Measurements from ENCODE around the gene TACC3.

TACC3 gene

GRCh38 chr4:1747603-1747967 is 26.3 kb downstream of the TACC3 start:
- TF ChIP-seq CTCF (IDR thresholded peaks at IDR 0.05; ENCODE audit: low read depth, low read length, missing control alignments): no peak
- no peak for DNase-seq (ENCODE audit: extremely low read depth, low read depth)
- no peak overlapping the region for H3K4me3 ChIP-seq (replicated peaks; ENCODE audit: low read depth, low read length)

GRCh38 chr4:1748465-1748995 is 27.2 kb downstream of the TACC3 start:
- peak; percentile 85 for TF ChIP-seq CTCF (IDR thresholded peaks at IDR 0.05; ENCODE audit: low read depth, low read length, missing control alignments)
- DNase-seq (ENCODE audit: extremely low read depth, low read depth): peak; percentile 21
- H3K4me3 ChIP-seq (replicated peaks; ENCODE audit: low read depth, low read length): no peak overlapping the region

- TF ChIP-seq CTCF (IDR thresholded peaks at IDR 0.05; ENCODE audit: low read depth, low read length, missing control alignments): no peak
- H3K4me3 ChIP-seq (replicated peaks; ENCODE audit: low read depth, low read length): no peak overlapping the region
- DNase-seq (ENCODE audit: extremely low read depth, low read depth): no peak
These were observed 28.0 kb downstream of the TACC3 start for GRCh38 chr4:1749370-1749769.

DNA sequence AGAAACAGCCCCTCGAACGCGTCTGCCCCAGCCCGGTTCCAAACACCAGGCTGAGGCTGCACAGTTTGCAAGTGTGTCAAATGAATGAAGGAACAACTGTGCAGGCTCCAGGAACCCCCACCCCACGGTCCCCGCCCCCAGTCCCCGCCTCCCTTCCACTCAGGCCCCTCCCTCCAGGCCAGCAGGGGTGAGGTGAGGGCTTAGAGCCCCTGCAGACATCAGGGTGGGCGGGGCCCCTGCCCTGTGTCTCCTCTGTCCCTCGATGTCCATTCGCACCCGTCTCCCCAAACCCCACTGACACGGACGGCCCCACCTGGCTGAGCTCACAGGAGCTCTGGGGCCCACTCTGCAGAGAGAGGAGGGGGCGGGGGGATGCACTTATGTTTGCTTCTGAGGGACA is 28.5 kb downstream of the TACC3 start:
- no peak for DNase-seq (ENCODE audit: extremely low read depth, low read depth)
- H3K4me3 ChIP-seq (replicated peaks; ENCODE audit: low read depth, low read length): no peak overlapping the region
- TF ChIP-seq CTCF (IDR thresholded peaks at IDR 0.05; ENCODE audit: low read depth, low read length, missing control alignments): no peak

DNA sequence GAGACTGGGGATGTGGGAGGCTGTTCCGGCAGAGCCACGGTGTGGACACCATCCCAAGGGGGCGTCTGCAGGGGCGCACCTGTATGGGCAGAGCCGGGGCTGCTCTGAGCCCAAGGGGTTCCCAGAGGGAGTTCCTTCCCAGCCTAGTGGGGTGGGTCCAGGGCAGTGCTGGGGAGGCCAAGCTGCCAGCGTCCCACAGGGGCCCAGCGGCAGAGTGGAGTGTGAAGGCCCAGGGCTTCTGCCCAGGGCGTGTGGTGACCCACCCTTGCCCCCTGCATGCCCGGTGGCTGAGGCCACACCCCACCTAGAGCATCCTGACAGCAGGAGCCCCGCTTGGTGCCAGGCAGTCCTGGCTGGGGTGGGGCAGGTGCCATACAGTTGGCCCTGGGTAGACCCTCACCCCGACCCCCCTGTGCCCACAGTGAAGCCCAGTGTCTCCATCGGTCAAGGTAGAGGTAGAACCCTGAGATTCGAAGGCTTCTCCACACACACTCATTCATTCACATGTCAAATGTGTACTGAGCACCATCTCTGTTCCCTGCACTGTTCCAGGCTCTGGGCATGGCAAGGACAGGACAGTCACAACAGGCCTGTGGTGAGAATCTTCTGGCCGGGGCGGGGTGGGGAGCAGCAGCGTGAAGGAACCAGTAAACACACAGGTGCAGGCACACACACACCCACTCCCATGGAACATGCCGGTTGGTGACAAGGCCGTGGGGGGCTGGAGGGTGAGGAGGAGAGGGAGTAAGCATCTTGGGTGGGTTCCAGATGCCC is 29.2 kb downstream of the TACC3 start:
- no peak for TF ChIP-seq CTCF (IDR thresholded peaks at IDR 0.05; ENCODE audit: low read depth, low read length, missing control alignments)
- no peak overlapping the region for H3K4me3 ChIP-seq (replicated peaks; ENCODE audit: low read depth, low read length)

DNA sequence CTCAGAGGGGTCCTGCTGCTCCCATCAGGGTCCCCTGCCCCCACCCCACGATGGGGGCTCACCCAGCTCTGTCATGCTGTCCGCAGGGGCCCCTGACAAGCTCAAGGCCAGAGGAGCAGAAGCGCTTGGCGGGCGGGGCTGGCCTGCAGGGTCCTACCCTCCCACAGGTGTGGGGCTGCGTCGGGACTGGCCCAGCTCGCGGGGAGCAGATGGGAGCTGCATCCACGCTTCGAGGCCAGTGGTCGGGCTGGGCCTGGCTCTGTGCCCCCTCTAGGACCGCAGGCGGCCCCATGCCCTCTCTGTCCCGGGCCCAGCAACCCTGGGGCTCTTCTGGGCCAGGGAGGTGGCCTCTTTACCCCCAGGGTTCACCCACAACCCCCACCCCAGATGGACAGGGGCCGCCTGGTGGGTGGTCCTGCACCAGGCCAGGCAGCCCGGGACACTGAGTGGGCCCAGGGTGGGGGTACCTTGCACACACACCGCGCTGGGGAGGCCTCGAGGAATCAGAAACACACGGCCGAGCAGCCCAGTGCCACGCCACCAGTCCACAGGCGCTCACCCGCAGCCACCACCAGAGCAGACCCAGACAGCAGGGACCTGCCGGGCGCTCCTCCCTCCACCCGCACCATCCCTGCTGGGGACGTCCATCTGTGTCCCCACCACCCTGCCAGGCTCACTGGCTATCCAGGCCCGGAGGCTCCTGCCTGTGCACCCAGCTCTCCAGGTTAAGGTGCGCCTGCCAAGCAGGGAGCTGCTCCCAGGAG is 30.0 kb downstream of the TACC3 start:
- H3K4me3 ChIP-seq (replicated peaks; ENCODE audit: low read depth, low read length): no peak overlapping the region
- DNase-seq (ENCODE audit: extremely low read depth, low read depth): no peak
- TF ChIP-seq CTCF (IDR thresholded peaks at IDR 0.05; ENCODE audit: low read depth, low read length, missing control alignments): no peak

More for the DNA sequence above, 29.2 kb downstream of the TACC3 start:
- no peak for DNase-seq (ENCODE audit: extremely low read depth, low read depth)

Data from HFF-Myc (cell line).